Esophagus (tissue), 2 donors: ENCODE measurements around the gene REG1A. TPM values are rescaled to one million over a fixed set of nuclear protein-coding genes. Genes with fewer than 3 reads are reported as not detected.

Experiments used
- H3K27ac ChIP-seq, 2 donors: one replicate each; pipeline ENCODE4 v1.5.1; 2013; ENCODE audit warnings: low read depth in 2 of 2, mild to moderate bottlenecking in 2 of 2, inconsistent platforms in 1 of 2, low read length in 1 of 2, moderate library complexity in 1 of 2
- H3K27me3 ChIP-seq, 2 donors: one replicate each; pipeline ENCODE4 v1.6.1; 2013; ENCODE audit warnings: low read length in 2 of 2, control low read depth in 1 of 2, mild to moderate bottlenecking in 1 of 2; ENCODE audit not compliant: insufficient read depth in 2 of 2, control insufficient read depth in 1 of 2
- H3K36me3 ChIP-seq, 2 donors: one replicate each; pipeline ENCODE4 v1.6.1; 2013; ENCODE audit warnings: low read length in 1 of 2; ENCODE audit not compliant: control insufficient read depth in 2 of 2, insufficient read depth in 2 of 2
- H3K4me1 ChIP-seq, 2 donors: one replicate each; pipeline ENCODE4 v1.6.1; 2013; ENCODE audit warnings: low read length in 1 of 2; ENCODE audit not compliant: control insufficient read depth in 2 of 2, insufficient read depth in 2 of 2
- H3K4me3 ChIP-seq, 2 donors: one replicate each; pipeline ENCODE4 v1.5.1; 2013; ENCODE audit warnings: low read length in 2 of 2, mild to moderate bottlenecking in 2 of 2, low read depth in 1 of 2, moderate library complexity in 1 of 2
- H3K9me3 ChIP-seq, 2 donors: one replicate each; pipeline ENCODE4 v1.6.1; 2013; ENCODE audit warnings: mild to moderate bottlenecking in 2 of 2, low read depth in 1 of 2, low read length in 1 of 2, moderate library complexity in 1 of 2; ENCODE audit not compliant: control insufficient read depth in 2 of 2, insufficient read depth in 1 of 2
- WGBS, 2 donors: extraction: QIAGEN DNeasy Blood & Tissue Kit; methylation state at CpG; one replicate each; pipeline ENCODE4 v1.1.7; 2013; 5-methylcytosine and 5-hydroxymethylcytosine counted together
- polyA plus RNA-seq, 2 donors: library from polyadenylated mRNA; stranded (reverse); fragments of 200-250 nt; gene quantifications; one replicate each; pipeline ENCODE4 v1.2.3, GENCODE V29; 2013
- donor health status: healthy with polysubstance abuse.
- donor health status: Bipolar disorder and iron deficiency.

Gene REG1A
- polyA plus RNA-seq, 2 donors: 1.00 to 8.0 TPM

GRCh38 chr2:79097843-79098242 lies 22.4 kb upstream of the REG1A start:
- H3K27me3 ChIP-seq: no peaks in the 10 kb centered on the region
- no peak overlapping the region for H3K27ac ChIP-seq
- no peaks in the 10 kb centered on the region for H3K4me1 ChIP-seq
- WGBS, 2 donors: 87 to 89% methylated on average over 6 of the region's 6 CpGs
- H3K9me3 ChIP-seq: peaks cover 12% of the 10 kb centered on the region in 2 donors
- no peaks in the 10 kb centered on the region for H3K36me3 ChIP-seq
- H3K4me3 ChIP-seq: no peak overlapping the region

GRCh38 chr2:79099140-79099686 lies 21.1 kb upstream of the REG1A start:
- 61 to 70% methylated on average over 7 of the region's 7 CpGs for WGBS, 2 donors
- Histone ChIP-seq H3K36me3 (no peaks in the 10 kb centered on the region), H3K27ac (no peak overlapping the region), H3K9me3 (peaks cover 7 to 12% of the 10 kb centered on the region in 2 donors), H3K4me1 (no peaks in the 10 kb centered on the region), H3K27me3 (no peaks in the 10 kb centered on the region), H3K4me3 (no peak overlapping the region)

DNA sequence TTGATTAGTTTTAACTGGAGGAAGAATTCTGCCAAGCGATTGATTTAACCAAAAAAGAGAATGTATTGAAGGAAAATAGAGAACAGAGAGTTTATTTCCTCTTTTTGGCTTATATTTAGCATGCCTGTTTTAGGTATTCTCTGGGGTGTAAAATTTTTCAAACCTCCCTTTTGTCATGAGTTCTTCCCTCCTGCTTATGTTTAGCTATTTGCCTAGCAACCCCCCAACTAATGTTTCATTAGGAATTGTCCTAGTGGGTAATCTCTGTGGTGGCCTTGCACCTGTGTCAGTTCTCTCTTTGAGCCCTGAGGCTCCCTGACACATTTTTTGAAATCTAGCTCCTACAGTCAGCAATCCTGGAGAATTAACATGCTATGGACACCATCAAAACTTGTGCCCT lies 20.0 kb upstream of the REG1A start:
- H3K4me3 ChIP-seq: no peak overlapping the region
- WGBS, 2 donors: 78 to 89% methylated on average over 1 of the region's 1 CpG
- H3K9me3 ChIP-seq: peaks cover 7 to 8% of the 10 kb centered on the region in 2 donors
- no peaks in the 10 kb centered on the region for H3K27me3 ChIP-seq
- no peak overlapping the region for H3K27ac ChIP-seq
- no peaks in the 10 kb centered on the region for H3K4me1 ChIP-seq
- no peaks in the 10 kb centered on the region for H3K36me3 ChIP-seq

GRCh38 chr2:79101024-79101423 lies 19.3 kb upstream of the REG1A start:
- no peak overlapping the region for H3K27ac ChIP-seq
- 73 to 75% methylated on average over 2 of the region's 2 CpGs for WGBS, 2 donors
- no peaks in the 10 kb centered on the region for H3K36me3 ChIP-seq
- H3K4me1 ChIP-seq: no peaks in the 10 kb centered on the region
- peaks cover 6 to 7% of the 10 kb centered on the region in 2 donors for H3K9me3 ChIP-seq
- H3K4me3 ChIP-seq: no peak overlapping the region
- H3K27me3 ChIP-seq: no peaks in the 10 kb centered on the region

- no peaks in the 10 kb centered on the region for H3K4me1 ChIP-seq
- H3K9me3 ChIP-seq: peaks cover 2% of the 10 kb centered on the region in 2 donors
- no peaks in the 10 kb centered on the region for H3K27me3 ChIP-seq
- no peak overlapping the region for H3K4me3 ChIP-seq
- H3K27ac ChIP-seq: no peak overlapping the region
- no peaks in the 10 kb centered on the region for H3K36me3 ChIP-seq
- WGBS, 2 donors: 72 to 79% methylated on average over 2 of the region's 2 CpGs
Measured at GRCh38 chr2:79103214-79103613, 17.1 kb upstream of the REG1A start.

DNA sequence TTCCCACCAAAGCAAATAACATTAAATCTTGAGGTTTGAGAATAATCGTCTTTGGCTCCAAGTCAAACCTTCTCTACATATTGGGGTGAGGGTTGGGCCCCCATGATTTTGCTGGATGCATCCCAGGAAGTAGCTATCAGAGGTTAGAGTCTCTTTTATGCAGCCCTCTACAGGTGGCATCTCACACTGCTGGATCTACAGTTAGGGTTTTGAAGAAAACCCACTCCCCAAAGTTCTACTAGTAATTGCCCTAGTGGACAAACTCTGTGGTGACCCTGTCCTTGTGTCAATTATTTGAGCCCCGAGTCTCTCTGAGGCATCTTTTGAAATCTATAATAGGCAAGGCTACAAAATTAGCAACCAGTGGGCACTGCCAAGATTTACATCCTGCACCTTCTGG lies 15.0 kb upstream of the REG1A start:
- Histone ChIP-seq H3K9me3 (no peaks in the 10 kb centered on the region), H3K4me3 (no peak overlapping the region), H3K4me1 (no peaks in the 10 kb centered on the region), H3K27ac (no peak overlapping the region), H3K36me3 (no peaks in the 10 kb centered on the region), H3K27me3 (no peaks in the 10 kb centered on the region)
- 78 to 81% methylated on average over 2 of the region's 2 CpGs for WGBS, 2 donors

DNA sequence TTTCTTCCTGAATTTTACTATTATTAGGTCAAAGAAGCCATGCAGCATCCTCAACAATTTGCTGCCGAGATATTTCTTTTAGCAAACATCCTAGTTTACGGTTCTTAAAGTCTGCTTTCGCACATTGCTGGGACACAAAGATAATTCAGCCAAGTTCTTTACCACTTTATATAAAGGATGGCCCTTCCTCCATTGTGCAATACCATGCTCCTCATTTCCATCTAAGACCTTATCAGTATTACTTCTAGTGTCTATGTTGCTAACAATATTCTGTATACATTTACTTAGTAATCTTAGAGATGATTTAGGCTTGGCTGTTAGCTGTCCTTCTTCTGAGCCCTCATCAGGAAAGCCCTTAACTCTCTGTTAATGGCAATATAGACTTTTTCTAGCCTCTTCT lies 8.0 kb upstream of the REG1A start:
- H3K9me3 ChIP-seq: peaks cover 0 to 2% of the 10 kb centered on the region in 2 donors
- WGBS, 2 donors: 94 to 97% methylated on average over 3 of the region's 3 CpGs
- H3K27ac ChIP-seq: no peak overlapping the region
- H3K4me1 ChIP-seq: no peaks in the 10 kb centered on the region
- H3K36me3 ChIP-seq: no peaks in the 10 kb centered on the region
- no peak overlapping the region for H3K4me3 ChIP-seq
- no peaks in the 10 kb centered on the region for H3K27me3 ChIP-seq

DNA sequence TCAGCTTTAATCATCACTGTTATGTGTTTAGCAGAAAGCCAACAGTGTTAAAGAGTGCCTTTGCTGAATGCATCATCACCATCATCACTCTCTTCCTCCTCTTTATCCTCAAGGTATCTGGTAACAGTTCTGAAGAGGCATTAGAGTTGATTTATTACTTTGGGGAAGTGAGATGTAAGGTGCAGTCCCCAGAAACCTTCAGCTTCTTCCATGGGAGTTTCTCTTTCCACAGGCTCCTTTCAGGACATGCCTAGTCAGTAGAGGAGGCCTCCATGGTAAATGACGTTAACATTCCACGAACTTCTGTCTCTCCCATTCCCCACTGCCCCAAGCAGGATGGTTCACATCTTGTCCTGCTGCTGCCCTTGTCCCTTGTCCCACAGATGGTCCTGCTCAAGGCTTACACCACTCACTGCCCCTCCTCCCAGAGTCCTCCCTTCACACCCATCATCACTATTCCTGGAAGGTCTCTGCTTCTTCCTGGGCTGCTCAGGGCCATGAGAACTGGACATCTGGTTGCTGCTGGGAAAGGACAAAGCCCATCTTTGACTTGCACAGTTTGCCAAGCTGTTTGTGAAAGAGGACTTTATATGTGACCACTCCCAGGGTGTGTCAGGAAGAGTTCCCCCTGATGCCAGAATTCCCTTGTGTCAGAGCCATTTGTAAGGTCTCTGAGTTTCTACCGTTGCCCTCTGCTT lies 5.3 kb upstream of the REG1A start:
- peaks cover 0 to 2% of the 10 kb centered on the region in 2 donors for H3K9me3 ChIP-seq
- no peak overlapping the region for H3K4me3 ChIP-seq
- no peak overlapping the region for H3K27ac ChIP-seq
- H3K27me3 ChIP-seq: no peaks in the 10 kb centered on the region
- WGBS, 2 donors: 53 to 72% methylated on average over 3 of the region's 3 CpGs
- no peaks in the 10 kb centered on the region for H3K4me1 ChIP-seq
- no peaks in the 10 kb centered on the region for H3K36me3 ChIP-seq

GRCh38 chr2:79116997-79117928 lies 3.0 kb upstream of the REG1A start:
- Histone ChIP-seq H3K27ac (no peak overlapping the region), H3K4me1 (no peaks in the 10 kb centered on the region), H3K36me3 (no peaks in the 10 kb centered on the region), H3K27me3 (no peaks in the 10 kb centered on the region), H3K9me3 (peaks cover 0 to 2% of the 10 kb centered on the region in 2 donors), H3K4me3 (no peak overlapping the region)
- WGBS, 2 donors: 52 to 58% methylated on average over 2 of the region's 2 CpGs
